Activated T-cell treated with anti-CD3 and anti-CD28 coated beads, Interleukin-2, amount 50 U/mL, for 48 hours (primary cell): ENCODE results near the gene LDB1.
A peak's percentile ranks its signal among the peaks of the same experiment; 100 is the strongest.

Source experiments
- DNase-seq, 2 experiments: peaks; one replicate each; pipeline ENCODE4 v3.0.0-alpha.2; 2020

LDB1 gene

DNA sequence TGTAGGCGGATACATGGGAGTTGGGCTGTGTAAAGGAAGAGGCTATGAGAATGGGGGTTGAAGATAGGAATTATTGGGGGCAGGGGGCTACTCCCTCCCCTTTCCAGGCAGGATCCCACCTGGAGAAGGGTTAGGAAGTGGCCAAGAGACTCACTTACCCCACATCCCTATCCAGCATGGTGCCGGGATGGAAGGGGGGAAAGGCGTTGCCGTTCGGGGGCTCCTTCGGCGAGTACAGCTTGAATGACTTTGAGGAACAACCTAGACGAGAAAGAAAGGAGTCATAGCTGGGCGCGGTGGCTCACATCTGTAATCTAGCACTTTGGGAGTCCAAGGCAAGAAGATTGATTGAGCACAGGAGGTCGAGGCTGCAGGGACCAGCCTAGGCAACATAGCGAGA lies 8.9 kb downstream of the LDB1 start:
- no peak for DNase-seq

GRCh38 chr10:102109166-102110116 lies 10.7 kb downstream of the LDB1 start:
- DNase-seq: no peak

DNA sequence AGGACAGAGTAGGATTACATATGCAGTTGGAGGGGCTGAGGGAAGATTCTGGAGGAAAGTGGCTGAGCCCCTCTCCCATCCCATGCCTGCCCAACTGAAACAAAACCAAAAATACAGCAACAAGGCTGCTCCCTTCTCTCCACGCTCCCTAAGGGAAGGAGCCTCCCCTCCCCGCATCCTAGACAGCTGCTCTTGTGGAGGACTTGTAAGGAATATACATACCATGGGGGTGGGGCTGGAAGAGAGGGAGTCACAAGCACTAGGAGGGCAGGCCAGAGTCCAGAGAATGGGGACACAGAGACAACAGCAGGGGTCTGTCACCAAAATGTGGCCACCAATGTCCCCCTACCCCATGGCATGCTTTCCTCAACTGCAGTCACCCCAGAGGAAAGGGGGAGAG lies 13.2 kb downstream of the LDB1 start:
- DNase-seq: no peak

GRCh38 chr10:102102421-102102820 lies 17.7 kb downstream of the LDB1 start:
- no peak for DNase-seq

- no peak for DNase-seq
Measured at GRCh38 chr10:102101152-102101551, 19.0 kb downstream of the LDB1 start.

DNA sequence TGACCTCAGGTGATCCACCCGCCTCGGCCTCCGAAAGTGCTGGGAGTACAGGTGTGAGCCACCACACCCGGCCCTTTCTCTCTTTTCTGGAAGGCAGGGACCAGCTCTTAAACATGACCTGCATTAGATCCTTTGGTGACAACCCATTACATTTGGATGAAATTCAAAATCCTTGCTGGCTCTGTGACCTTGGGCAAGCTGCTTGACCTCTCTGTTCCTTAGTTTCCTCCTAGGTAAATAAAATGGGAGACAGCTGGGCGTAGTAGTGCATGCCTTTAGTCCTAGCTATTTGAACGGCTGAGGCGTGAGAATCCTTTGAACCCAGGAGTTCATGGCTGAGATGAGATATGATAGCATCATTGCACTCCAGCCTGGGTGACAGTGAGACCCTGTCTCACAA lies 23.7 kb downstream of the LDB1 start:
- no peak for DNase-seq

- no peak for DNase-seq
Measured at GRCh38 chr10:102090772-102091171, 29.4 kb downstream of the LDB1 start.

DNA sequence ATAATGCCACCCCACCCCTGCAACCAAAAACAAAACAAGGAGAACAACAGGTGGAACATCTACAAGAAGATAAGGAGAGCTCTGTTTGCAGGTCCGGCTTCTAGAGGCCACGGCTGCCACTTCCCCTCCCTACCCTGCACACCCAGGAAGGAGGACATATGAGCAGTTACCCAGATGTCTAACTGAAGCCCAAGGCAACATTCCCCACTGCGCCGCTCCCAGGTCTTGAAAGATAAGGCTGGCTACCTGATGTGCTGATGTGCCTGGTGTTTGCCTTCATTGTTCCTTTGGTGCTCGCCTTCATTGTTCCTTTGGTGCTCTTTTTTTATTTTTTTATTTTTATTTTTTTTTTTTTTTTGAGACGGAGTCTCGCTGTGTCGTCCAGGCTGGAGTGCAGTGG lies 34.0 kb downstream of the LDB1 start:
- DNase-seq: no peak

DNA sequence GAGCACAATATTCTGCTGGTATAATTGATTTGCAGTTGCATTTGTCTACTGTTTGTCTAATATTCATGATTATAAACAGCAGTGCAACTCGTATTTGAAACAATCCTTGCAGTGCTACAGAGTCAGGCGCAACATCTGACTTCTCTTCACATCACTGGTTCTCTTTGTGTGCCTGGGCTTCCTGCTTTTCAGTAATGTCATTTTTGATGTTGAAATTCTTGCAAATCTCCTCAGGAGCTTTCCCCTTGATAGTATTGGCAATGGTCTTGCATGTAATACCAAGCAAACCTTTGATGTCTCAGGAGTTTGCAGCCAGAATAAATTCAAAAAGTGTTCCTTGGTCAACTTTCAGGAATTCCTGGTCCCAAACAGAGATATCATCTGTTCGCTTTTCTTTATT lies 34.8 kb downstream of the LDB1 start:
- no peak for DNase-seq

- DNase-seq: no peak
Measured at GRCh38 chr10:102083541-102083940, 36.6 kb downstream of the LDB1 start.

DNA sequence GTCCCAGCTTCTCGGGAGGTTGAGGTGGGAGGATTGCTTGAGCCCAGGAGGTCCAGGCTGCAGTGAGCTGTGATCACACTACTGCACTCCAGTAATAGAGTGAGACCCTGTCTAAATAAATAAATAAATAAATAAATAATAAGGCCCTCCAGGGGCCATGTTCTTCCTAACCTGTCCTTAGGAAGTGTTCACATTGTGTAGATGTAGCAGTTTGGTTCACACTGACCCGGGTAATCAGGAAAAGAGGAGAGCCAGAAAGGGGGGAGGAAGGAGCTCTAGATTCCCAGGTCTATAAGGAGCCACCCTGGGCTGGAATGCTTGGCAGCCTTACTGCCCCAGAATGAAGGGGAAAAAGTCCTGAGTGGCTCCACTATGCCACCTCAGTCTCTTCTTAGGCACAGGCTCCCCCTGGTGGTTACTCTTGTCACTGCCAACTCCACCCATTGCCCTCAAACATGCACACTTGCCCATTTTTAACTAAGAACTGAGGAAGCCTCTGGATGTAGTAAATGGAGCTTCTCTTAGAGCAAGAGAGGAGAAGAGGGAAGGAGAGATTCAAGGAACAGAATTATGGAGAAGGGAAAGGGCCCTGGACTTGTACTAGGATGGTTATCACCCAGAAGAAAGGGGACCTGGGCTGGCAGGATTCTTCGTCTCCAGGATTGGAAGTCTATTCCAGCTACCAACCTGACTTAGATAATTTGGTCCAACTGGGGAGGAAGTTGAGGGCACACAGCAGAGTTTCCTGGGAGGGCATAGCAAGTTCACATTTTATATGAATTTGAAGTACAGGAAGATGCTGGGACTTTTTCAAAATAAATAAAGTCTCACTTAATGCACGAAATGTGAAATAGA lies 47.3 kb downstream of the LDB1 start:
- peak; percentile 87 for DNase-seq

GRCh38 chr10:102069071-102069470 lies 51.1 kb downstream of the LDB1 start:
- no peak for DNase-seq

DNA sequence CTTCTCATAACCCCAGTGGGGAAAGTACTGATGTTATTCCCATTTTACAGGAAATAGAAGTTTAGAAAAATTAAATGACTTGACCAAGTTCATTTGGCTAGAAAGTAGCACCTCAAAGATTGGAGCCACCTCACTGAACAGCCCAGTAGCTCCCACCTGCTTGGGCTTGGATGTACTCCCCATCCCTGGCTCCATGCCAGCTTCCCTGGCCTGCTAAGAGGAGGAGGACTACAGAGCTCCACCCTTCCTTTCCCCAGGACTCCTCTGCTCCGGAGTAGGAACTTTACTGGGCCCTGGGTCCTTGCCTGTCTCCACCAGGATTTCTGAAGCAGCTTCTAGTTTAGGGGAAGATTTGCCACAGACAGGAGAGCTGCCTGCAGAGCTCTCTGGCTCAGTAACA lies 52.0 kb downstream of the LDB1 start:
- DNase-seq: no peak

- no peak for DNase-seq
Measured at GRCh38 chr10:102067091-102067916, 52.9 kb downstream of the LDB1 start.

DNA sequence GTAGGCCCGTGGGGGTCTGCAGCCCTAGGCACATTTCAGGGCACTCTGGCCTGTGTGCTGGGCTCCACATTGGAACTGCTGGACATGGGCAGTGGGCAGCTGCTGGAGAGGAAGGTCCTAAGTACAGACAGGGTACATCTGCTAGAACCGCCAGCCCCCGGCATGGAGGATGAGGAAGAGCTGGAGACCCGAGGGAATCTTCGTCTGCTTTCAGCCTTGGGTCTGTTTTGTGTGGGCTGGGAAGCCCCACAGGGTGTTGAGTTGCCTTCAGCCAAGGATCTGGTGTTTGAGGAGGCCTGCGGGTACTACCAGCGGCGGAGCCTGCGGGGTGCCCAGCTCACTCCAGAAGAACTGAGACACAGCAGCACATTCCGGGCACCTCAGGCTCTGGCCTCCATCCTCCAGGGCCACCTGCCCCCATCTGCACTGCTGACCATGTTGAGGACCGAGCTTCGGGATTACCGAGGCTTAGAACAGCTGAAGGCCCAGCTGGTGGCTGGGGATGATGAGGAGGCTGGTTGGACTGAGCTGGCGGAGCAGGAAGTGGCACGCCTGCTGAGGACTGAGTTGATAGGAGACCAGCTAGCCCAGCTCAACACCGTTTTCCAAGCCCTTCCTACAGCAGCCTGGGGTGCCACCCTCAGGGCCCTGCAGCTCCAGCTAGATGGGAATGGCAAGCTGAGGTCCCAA lies 53.6 kb downstream of the LDB1 start:
- DNase-seq: no peak

DNA sequence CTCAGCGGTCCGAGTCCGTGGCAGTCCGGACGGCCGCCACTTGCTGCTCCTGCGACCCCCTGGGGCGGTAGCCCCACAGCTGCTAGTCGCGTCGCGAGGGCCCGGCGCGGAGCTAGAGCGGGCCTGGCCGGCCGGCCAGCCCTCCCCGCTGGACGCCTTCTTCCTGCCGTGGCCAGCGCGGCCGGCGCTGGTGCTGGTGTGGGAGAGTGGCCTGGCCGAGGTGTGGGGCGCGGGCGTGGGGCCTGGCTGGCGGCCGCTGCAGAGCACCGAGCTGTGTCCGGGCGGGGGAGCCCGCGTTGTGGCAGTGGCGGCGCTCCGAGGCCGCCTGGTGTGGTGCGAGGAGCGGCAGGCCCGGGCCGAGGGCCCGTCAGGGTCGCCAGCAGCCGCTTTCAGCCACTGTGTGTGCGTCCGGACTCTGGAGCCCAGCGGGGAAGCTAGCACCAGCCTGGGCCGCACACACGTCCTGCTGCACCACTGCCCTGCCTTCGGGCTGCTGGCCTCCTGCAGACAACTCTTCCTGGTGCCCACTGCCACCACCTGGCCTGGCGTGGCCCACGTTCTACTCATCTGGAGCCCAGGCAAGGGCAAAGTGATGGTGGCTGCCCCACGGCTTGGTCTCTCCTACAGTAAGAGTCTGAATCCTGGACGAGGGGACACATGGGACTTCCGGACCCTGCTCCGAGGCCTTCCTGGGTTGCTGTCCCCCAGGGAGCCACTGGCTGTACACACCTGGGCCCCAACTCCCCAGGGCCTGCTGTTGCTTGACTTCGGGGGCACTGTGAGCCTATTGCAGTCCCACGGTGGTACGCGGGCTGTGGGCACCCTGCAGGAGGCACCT lies 54.4 kb downstream of the LDB1 start:
- peak; percentile 40 to 45 for DNase-seq

GRCh38 chr10:102064868-102065560 lies 55.2 kb downstream of the LDB1 start, which contains the start of gene HPS6:
HPS6 (plus strand) TSS chr10:102065349; CDS start chr10:102065475, 126 bp downstream.
- peak; percentile 92 to 94 for DNase-seq

DNA sequence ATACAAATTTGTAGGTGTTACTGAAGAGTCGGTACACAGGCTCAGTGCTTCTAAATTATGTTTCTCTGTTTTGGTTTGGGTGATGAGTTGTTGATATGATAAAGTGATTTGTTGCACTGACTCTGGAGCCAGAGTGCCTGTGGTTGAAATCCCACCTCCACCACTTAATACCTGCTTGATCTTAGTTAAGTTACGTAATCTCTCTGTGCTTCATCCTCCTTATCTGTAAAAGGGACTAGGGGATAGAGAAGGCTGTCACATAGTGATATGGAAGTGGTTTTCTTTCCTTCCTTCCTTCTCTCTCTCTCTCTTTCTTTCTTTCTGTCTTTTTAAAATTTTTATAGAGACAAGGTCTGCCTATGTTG lies 55.7 kb downstream of the LDB1 start:
- DNase-seq: no peak

- DNase-seq: no peak
Measured at GRCh38 chr10:102059987-102060386, 60.2 kb downstream of the LDB1 start.
